ENCODE results near the gene SNX5.
"Not testable (repeated sequence)": the region's sequence is repeated elsewhere in the genome, so short reads cannot be mapped to it uniquely, and the experiment has no call there.

The SNX5 gene

DNA sequence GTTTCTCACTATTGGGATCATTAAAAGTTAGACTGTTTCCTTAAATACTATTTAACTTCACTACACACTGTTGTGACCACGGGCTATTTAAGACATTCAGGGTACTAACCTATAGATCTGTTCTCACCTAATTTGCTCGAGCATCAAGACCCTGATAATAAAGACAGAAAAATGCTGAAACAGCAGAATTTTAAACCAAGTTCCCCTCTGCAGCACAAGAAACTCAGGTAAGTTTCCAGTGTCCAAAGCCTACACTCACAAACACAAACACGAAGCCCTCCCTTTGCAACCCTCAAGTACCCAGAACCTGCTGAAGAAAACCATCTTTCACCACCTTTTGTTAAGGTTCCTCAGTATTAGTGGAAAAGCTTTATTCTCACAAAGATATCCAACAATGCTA lies 4.0 kb downstream of the SNX5 start:
- intact Hi-C loops (cut with DNase I): loop anchor here (5.0 to 10.0 kb wide), 3 partner anchors 173 to 320 kb away; partner anchors contain the start of genes KAT14, PET117, RRBP1 and ZNF133

DNA sequence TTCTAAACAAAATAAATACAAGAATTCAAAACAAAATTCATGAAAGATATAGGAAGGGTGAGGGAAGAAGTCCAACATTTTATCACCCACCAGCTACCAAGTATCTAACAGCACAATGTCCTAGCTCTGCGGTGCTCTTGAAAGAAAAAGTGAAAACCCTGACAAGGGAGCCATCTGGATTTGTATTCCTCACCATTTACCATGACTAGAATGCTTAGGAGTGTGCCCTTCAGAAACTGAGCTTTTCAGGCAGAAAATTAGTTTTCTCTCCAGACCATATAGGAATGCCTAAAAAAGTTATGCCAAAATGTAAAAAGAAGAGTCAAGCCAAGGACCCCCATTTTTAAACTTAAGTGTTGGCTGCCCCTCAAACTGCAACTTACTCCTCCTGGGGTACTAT lies 4.5 kb downstream of the SNX5 start:
- no peak for DNase-seq
- intact Hi-C loops (cut with DNase I): loop anchor here (10.0 kb wide), 2 partner anchors 279 to 321 kb away; partner anchors contain the start of genes RRBP1 and ZNF133

More for the DNA sequence above, 4.0 kb downstream of the SNX5 start:
- no peak for DNase-seq

DNA sequence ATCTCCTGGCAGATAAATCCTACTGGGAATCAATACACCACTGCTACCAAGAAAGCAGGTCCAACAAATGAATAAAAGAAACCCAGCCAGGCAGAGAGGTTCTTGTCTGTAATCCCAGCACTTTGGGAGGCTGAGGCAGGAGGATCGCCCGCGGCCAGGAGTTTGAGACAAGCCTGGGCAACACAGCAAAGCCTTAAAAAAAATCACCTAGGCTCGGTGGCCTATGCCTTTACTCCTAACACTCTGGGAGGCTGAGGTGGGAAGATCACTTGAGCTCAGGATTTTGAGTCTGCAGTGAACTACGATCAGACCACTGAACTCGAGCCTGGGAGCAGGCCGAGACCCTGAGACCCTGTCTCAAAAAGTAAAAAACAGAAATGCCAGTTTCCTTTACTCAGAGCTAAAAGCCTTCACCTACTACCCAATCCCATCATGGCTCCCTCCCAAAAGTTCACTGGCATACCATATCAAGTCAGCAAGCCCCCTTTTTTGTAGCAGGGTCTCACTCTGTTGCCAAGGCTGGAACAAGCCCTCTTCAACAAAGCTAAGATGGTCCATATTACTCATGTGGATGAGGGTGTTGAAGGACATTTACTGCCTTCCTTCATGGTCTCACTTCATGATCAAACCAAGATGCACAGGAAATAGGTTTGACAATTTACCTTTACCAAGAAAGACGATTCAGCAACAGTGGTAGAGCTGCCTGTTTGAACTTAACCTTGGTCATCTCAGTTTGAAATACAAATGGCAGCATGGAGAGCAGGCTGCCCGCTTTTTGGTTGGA lies 5.3 kb downstream of the SNX5 start:
- no peak for DNase-seq
- intact Hi-C loops (cut with DNase I): loop anchor here (10.0 kb wide), 2 partner anchors 279 to 321 kb away; partner anchors contain the start of genes RRBP1 and ZNF133

DNA sequence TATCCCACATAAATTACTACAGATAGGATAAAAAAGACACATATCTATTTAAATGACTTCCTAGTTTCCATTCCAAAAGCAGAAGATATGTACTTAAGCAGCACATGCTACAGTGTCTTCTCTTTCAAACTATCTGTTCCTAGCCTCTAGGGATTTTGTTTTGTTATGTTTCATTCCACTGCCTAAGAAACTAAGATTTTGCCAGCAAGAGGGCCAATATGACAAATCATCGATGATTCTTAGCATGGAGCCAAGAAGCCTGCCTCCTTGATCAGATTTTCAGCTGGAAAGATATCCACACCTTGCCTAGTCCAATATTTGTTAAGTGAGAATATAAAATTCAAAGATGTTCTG lies 7.0 kb downstream of the SNX5 start:
- DNase-seq: no peak
- intact Hi-C loops (cut with DNase I): loop anchor here (10.0 kb wide), 2 partner anchors 277 to 323 kb away; partner anchors contain the start of genes RRBP1 and ZNF133

DNA sequence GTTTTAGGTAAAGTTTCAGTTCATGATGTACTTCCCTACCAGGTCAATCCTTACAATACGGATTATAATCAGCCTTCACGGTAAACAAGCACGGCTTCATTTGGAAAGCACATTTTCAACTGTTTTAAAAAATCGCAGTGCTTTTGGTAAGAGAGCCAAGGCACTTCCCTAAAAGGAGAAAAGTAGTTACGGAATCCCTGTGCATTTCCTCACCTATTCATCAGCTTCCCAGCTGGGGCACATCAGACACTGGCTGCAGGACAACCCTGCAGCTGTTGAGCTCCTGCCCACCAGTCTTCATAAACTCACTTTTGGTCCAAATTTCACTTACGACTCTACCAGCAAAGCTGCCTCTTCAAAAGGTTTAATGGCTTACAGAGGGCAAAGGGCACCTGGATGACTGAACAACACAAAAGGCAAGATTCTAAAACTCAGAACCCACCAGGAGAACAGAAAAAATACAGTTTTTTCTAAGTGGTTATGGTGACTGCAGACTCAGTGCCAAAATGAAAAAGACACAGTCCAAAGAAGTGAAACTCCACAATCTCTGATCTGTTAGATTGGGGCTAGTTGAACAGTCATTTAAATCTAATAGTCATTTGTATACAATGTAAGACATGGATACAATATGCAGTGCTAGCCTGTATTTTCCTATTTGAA lies 7.5 kb downstream of the SNX5 start:
- intact Hi-C loops (cut with DNase I): loop anchor here (10.0 kb wide), 2 partner anchors 276 to 324 kb away; partner anchors contain the start of genes RRBP1 and ZNF133
- no peak for DNase-seq

DNA sequence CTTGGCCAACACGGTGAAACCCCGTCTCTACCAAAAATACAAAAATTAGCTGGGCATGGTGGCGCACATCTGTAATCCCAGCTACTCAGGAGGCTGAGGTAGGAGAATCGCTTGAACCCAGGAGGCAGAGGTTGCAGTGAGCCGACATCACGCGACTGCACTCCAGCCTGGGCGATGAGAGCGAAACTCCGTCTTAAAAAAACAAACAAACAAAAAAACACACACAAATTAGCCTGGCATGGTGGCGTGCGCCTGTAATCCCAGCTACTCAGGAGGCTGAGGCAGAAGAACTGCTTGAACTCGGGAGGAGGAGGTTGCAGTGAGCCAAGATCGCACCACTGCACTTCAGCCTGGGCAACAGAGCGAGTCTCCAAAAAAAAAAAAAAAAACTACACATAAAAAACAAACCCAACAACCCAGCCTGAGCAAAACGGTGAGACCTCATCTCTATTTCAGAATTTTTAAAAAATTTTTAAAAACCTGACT lies 8.2 kb downstream of the SNX5 start:
- intact Hi-C loops (cut with DNase I): loop anchor here (10.0 kb wide), 2 partner anchors 276 to 324 kb away; partner anchors contain the start of genes RRBP1 and ZNF133
- not testable (repeated sequence) for DNase-seq

- no peak for DNase-seq
- intact Hi-C loops (cut with DNase I): no loop called here
These were observed 9.4 kb downstream of the SNX5 start for GRCh38 chr20:17959257-17959627.

DNA sequence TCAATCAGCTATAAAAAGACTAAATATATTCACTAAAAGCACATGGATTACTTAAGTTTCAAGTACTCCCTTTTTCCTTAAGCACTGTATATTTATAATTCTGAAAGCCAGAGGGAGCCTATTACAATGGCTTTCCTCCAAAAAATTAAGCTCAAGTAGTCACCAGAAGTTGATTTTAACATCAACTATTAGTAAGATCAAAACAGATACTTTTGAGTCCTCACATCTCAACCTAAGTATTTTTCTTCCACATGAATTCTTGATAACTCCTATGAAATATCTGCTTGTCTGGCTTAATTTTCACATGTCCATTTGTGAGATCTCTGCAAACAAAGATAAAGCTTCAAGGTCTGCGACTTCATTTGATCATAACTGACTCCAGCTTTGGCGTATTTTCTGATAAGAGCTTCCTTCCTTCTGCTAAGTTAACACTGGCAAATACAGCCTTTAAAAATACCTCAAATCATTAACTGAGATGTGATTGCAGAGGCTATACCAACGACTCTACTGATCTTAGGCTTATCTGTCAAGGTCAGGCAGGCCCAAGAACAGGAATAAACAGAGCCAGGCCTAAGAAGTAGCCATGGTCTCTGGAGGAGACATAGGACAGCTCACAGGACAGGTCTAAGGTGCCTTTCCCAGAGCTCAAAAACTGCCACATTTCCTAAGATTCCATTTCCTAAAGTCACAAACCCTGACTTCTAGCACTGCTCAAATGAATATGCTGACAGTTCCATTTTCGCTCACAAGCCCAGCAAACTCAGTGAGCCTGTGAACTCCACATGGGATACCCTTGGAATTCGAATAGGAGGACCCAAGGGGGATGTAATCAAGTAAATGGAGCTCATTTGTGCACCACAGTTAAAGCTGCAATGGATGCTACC lies 10.0 kb downstream of the SNX5 start:
- intact Hi-C loops (cut with DNase I): no loop called here
- no peak for DNase-seq

DNA sequence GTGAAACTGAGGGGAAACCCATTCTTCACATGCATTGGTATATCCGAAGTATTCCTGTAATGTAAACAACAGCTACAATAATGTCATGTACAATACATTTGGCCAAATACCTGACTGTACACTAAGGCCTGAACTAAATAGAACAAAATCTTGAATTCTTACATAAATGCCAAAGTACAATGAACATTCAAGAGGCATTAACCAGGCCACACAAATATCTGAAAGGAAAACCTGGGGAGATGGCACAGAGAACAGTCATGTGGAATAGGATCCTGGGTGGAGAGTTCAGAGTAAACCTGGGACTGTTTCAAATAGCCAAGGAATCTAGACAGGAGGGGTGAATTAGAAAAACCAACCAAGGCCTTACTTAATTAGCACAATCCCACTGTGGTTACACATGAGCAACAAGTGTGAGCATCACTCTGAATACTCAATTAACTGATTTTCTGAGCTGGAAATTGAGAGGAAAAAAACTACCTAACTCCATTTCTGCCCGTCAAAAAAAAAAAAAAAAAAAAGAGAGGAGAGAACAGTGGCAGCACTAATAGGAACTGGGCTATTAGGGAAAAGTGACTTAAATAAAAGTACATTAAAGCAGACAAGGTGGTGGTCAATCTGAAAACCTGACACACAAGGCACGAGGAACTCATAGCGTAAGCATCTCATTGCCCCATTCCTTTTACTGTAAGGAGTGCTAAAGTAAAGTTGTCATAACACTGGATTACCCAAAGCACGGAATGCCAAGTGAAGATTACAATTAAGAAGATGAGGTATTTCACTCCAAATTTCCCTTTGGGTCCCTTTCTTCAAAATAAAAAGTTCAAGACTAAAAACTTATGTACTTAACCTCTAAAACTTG lies 10.9 kb downstream of the SNX5 start:
- intact Hi-C loops (cut with DNase I): no loop called here
- DNase-seq: no peak

GRCh38 chr20:17956099-17956685 lies 12.4 kb downstream of the SNX5 start:
- no peak for DNase-seq
- intact Hi-C loops (cut with DNase I): no loop called here

GRCh38 chr20:17955302-17955701 lies 13.3 kb downstream of the SNX5 start:
- DNase-seq: no peak
- intact Hi-C loops (cut with DNase I): no loop called here

GRCh38 chr20:17953935-17954334 lies 14.7 kb downstream of the SNX5 start:
- no peak for DNase-seq
- intact Hi-C loops (cut with DNase I): no loop called here

GRCh38 chr20:17952692-17953684 lies 15.6 kb downstream of the SNX5 start:
- DNase-seq: no peak
- intact Hi-C loops (cut with DNase I): no loop called here

DNA sequence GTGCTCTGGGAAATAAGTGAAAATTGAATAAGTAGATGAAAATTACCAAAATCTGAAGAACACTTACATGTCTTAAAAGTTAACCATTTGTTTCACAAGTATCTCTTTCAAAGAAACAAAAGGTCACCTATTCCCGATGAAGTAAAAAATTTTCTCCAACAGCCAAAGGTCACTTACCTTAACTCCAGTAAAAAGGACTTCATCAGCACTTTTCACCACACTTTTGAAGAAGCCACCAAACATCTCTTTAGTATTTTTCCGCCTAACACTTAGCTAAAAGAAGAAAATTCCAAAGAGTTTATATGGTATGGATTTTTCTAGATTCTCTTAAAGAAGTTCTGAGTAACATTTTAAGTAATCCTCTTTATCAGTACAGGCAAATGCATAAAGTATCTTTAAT lies 17.3 kb downstream of the SNX5 start:
- DNase-seq: no peak
- intact Hi-C loops (cut with DNase I): no loop called here

- intact Hi-C loops (cut with DNase I): no loop called here
These were observed 17.9 kb downstream of the SNX5 start for GRCh38 chr20:17950670-17951069.

GRCh38 chr20:17949899-17950298 lies 18.7 kb downstream of the SNX5 start:
- intact Hi-C loops (cut with DNase I): no loop called here
- no peak for DNase-seq

More at GRCh38 chr20:17950670-17951069, 17.9 kb downstream of the SNX5 start:
- DNase-seq: no peak

DNA sequence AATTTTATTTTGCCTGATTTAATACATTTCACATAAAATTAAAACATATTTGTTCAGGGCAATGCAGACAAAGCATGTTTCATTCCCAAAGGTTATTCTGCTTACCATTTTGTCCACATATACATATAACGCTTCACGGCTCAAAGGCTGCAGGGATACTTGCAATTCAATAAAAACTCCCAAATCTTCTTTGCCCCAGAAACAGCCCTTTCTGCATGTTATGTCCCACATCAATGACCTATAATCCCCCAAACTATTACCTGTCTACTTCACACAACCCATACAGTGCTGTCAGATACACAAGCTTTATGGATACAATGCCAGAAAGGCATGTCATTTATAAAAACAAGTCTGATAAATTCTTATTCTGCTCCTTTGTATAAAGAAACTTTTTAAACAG lies 20.2 kb downstream of the SNX5 start:
- DNase-seq: no peak
- intact Hi-C loops (cut with DNase I): no loop called here
